ENCODE measurements around the gene LSM11.
A peak's percentile ranks its signal among the peaks of the same experiment; 100 is the strongest.
"Not testable (repeated sequence)": the region's sequence is repeated elsewhere in the genome, so short reads cannot be mapped to it uniquely, and the experiment has no call there.

LSM11 gene

GRCh38 chr5:157713830-157714595 is 29.5 kb upstream of the LSM11 start:
- H3K27ac ChIP-seq = no peak overlapping the region
- no peak for TF ChIP-seq CTCF (conservative IDR thresholded peaks at IDR 0.05)

- H3K27ac ChIP-seq = no peak overlapping the region
- no peak for TF ChIP-seq CTCF (conservative IDR thresholded peaks at IDR 0.05)
Observed at GRCh38 chr5:157714596-157714864, 29.0 kb upstream of the LSM11 start.

- peak; percentile 86 for TF ChIP-seq CTCF (conservative IDR thresholded peaks at IDR 0.05)
- peak overlapping the region; percentile 35; the same call in 1 of the 2 replicates for H3K27ac ChIP-seq
Observed at GRCh38 chr5:157718519-157718918, 25.0 kb upstream of the LSM11 start.

GRCh38 chr5:157719245-157719644 is 24.3 kb upstream of the LSM11 start:
- no peak overlapping the region; the same call in 1 of the 2 replicates for H3K27ac ChIP-seq
- TF ChIP-seq CTCF (conservative IDR thresholded peaks at IDR 0.05) = no peak

- TF ChIP-seq CTCF (conservative IDR thresholded peaks at IDR 0.05) = no peak
- peak overlapping the region; percentile 23; the same call in 1 of the 2 replicates for H3K27ac ChIP-seq
Observed at GRCh38 chr5:157721159-157721558, 22.4 kb upstream of the LSM11 start.

- H3K27ac ChIP-seq = not testable (repeated sequence)
Observed at GRCh38 chr5:157722895-157723294, 20.6 kb upstream of the LSM11 start.

- not testable (repeated sequence) for H3K27ac ChIP-seq
Observed at GRCh38 chr5:157726607-157727006, 16.9 kb upstream of the LSM11 start.

- not testable (repeated sequence) for H3K27ac ChIP-seq
Observed at GRCh38 chr5:157727858-157728257, 15.7 kb upstream of the LSM11 start.

- TF ChIP-seq CTCF (conservative IDR thresholded peaks at IDR 0.05) = no peak
- H3K27ac ChIP-seq = no peak overlapping the region
Observed at GRCh38 chr5:157729858-157730257, 13.7 kb upstream of the LSM11 start.
